ENCODE measurements around the gene YAP1. TPM values are rescaled to one million over a fixed set of nuclear protein-coding genes. Genes with fewer than 3 reads are reported as not detected.

YAP1 gene
- polyA plus RNA-seq, 3 donors = not detected

DNA sequence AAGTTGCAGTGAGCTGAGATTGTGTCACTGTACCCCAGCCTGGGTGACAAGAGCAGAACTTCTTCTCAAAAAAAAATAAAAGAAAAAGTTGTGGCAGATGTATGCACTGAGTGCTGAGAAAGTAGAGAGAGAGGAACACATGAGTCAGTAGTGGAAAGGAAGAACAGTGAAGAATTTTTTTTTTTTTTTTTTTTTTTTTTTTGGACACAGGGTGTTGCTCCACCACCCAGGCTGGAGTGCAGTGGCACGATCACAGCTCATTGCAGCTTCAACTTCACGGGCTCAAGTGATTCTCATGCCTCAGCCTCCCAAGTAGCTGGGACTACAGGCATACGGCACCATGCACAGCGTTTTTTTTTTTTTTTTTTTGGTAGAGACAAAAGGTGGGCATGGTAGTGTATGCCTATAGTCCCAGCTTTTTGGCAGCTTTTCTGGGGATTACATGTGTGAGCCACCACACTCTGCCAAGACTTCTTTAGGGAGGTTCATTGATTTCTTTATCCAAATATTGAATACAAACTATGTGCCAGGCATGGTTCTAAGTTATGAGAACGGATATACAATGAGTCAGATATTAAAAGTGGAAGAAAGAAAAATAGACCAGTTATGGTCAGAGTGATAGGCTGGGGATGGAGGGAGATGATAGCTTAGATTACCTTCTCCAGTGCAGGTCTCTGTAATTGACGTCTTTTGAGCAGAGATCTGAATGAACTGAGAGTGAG, 62.0 kb downstream of the YAP1 start:
- Histone ChIP-seq H4K20me1 (ENCODE audit: insufficient read depth, low read length) (no peaks in the 10 kb centered on the region), H3K4me3 (replicated peaks in 1 of 3; ENCODE audit: low read depth in 2 of 3, low read length in 3 of 3) (no peak overlapping the region), H3K36me3 (replicated peaks in 1 of 2; ENCODE audit: control insufficient read depth in 1 of 2, insufficient read depth in 2 of 2, low read length in 2 of 2) (no peaks in the 10 kb centered on the region), H3K27ac (ENCODE audit: low read depth in 1 of 2, low read length in 2 of 2) (no peak overlapping the region), H3K4me1 (ENCODE audit: control insufficient read depth in 1 of 2, insufficient read depth in 2 of 2, low read length in 2 of 2) (no peaks in the 10 kb centered on the region), H2AFZ (ENCODE audit: insufficient read depth, low read depth, low read length, poor library complexity, severe bottlenecking) (no peak overlapping the region), H3K9ac (ENCODE audit: insufficient read depth, low read length, poor library complexity, severe bottlenecking) (no peak overlapping the region), H3K4me2 (replicated peaks; ENCODE audit: extremely low read depth, low read length, poor library complexity, severe bottlenecking) (no peak overlapping the region), H3K79me2 (ENCODE audit: insufficient read depth, low read length) (no peaks in the 10 kb centered on the region), H3K9me3 (replicated peaks in 1 of 2; ENCODE audit: control insufficient read depth in 1 of 2, insufficient read depth in 1 of 2, low read length in 2 of 2) (no peaks in the 10 kb centered on the region), H3K27me3 (ENCODE audit: control insufficient read depth in 2 of 2, insufficient read depth in 2 of 2, low read length in 2 of 2) (peaks cover 0 to 2% of the 10 kb centered on the region in 2 donors)
- intact Hi-C loops (cut with micrococcal nuclease) = no loop called here
- DNase-seq = no peak
- Mint-ChIP-seq H3K36me3 (no peaks in the 10 kb centered on the region), H3K9me3 (peaks cover 0 to 4% (median 1%) of the 10 kb centered on the region in 7 donors), H3K27ac (peak overlapping the region in 1 of 7 donors; percentile 12), H3K4me3 (no peak overlapping the region), H3K27me3 (ENCODE audit: low read depth in 3 of 3) (peaks cover 0 to 11% (median 5%) of the 10 kb centered on the region in 3 donors), H3K4me1 (no peaks in the 10 kb centered on the region)
- 80% methylated on average over 2 of the region's 6 CpGs for WGBS (ENCODE audit: insufficient coverage)
- TF ChIP-seq, protein P1, sequence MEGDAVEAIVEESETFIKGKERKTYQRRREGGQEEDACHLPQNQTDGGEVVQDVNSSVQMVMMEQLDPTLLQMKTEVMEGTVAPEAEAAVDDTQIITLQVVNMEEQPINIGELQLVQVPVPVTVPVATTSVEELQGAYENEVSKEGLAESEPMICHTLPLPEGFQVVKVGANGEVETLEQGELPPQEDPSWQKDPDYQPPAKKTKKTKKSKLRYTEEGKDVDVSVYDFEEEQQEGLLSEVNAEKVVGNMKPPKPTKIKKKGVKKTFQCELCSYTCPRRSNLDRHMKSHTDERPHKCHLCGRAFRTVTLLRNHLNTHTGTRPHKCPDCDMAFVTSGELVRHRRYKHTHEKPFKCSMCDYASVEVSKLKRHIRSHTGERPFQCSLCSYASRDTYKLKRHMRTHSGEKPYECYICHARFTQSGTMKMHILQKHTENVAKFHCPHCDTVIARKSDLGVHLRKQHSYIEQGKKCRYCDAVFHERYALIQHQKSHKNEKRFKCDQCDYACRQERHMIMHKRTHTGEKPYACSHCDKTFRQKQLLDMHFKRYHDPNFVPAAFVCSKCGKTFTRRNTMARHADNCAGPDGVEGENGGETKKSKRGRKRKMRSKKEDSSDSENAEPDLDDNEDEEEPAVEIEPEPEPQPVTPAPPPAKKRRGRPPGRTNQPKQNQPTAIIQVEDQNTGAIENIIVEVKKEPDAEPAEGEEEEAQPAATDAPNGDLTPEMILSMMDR (IDR thresholded peaks at IDR 0.05) = no peak

- no peaks in the 10 kb centered on the region for H3K36me3 ChIP-seq (replicated peaks in 1 of 2; ENCODE audit: control insufficient read depth in 1 of 2, insufficient read depth in 2 of 2, low read length in 2 of 2)
- H3K4me2 ChIP-seq (replicated peaks; ENCODE audit: extremely low read depth, low read length, poor library complexity, severe bottlenecking) = no peak overlapping the region
- no peak overlapping the region for H3K9ac ChIP-seq (ENCODE audit: insufficient read depth, low read length, poor library complexity, severe bottlenecking)
- no peak overlapping the region for H3K27ac ChIP-seq (ENCODE audit: low read depth in 1 of 2, low read length in 2 of 2)
- Mint-ChIP-seq H3K9me3 (peaks cover 0 to 12% (median 4%) of the 10 kb centered on the region in 7 donors), H3K27me3 (ENCODE audit: low read depth in 3 of 3) (peaks cover 0 to 11% (median 2%) of the 10 kb centered on the region in 3 donors), H3K4me3 (no peak overlapping the region), H3K27ac (peak overlapping the region in 1 of 7 donors; percentile 13), H3K4me1 (peaks cover 9% of the 10 kb centered on the region), H3K36me3 (no peaks in the 10 kb centered on the region)
- H2AFZ ChIP-seq (ENCODE audit: insufficient read depth, low read depth, low read length, poor library complexity, severe bottlenecking) = no peak overlapping the region
- no peaks in the 10 kb centered on the region for H4K20me1 ChIP-seq (ENCODE audit: insufficient read depth, low read length)
- TF ChIP-seq, protein P1 (IDR thresholded peaks at IDR 0.05) = no peak
- no peaks in the 10 kb centered on the region for H3K9me3 ChIP-seq (replicated peaks in 1 of 2; ENCODE audit: control insufficient read depth in 1 of 2, insufficient read depth in 1 of 2, low read length in 2 of 2)
- DNase-seq = peak in 1 of 3 donors; percentile 8
- no peaks in the 10 kb centered on the region for H3K79me2 ChIP-seq (ENCODE audit: insufficient read depth, low read length)
- no peak overlapping the region for H3K4me3 ChIP-seq (replicated peaks in 1 of 3; ENCODE audit: low read depth in 2 of 3, low read length in 3 of 3)
- H3K4me1 ChIP-seq (ENCODE audit: control insufficient read depth in 1 of 2, insufficient read depth in 2 of 2, low read length in 2 of 2) = peaks cover 2 to 12% of the 10 kb centered on the region in 2 donors
- intact Hi-C loops (cut with micrococcal nuclease) = no loop called here
- peaks cover 0 to 2% of the 10 kb centered on the region in 2 donors for H3K27me3 ChIP-seq (ENCODE audit: control insufficient read depth in 2 of 2, insufficient read depth in 2 of 2, low read length in 2 of 2)
- WGBS (ENCODE audit: insufficient coverage) = no CpG with 5 or more reads among the region's 2 CpGs
Measured at GRCh38 chr11:102177126-102177525, 66.9 kb downstream of the YAP1 start.

All from CD14-positive monocyte (primary cell).